ENCODE data around the gene MORN1.

- TF ChIP-seq ZNF565 (CRISPR knock-in tag; conservative IDR thresholded peaks at IDR 0.05; ENCODE audit: low read depth) = no peak
- TF ChIP-seq TOX (CRISPR knock-in tag; IDR thresholded peaks at IDR 0.05; ENCODE audit: borderline replicate concordance) = no peak
- no peak for TF ChIP-seq OSR1 (CRISPR knock-in tag; IDR thresholded peaks at IDR 0.05)
- TF ChIP-seq SNAI2 (CRISPR knock-in tag; IDR thresholded peaks at IDR 0.05) = no peak
- no peak for TF ChIP-seq PPARA (CRISPR knock-in tag; IDR thresholded peaks at IDR 0.05; ENCODE audit: borderline replicate concordance)
- TF ChIP-seq BACH2 (CRISPR knock-in tag; IDR thresholded peaks at IDR 0.05; ENCODE audit: borderline replicate concordance) = no peak
Observed at GRCh38 chr1:2326524-2326923, 64.8 kb downstream of the MORN1 start.
